NCI-H187 treated with DMSO at 0.1 percent for 48 hours (cell line): ENCODE data around the gene B4GALT2.

Experiments
- DNase-seq: peaks from one replicate; lab custom pipeline; 2025; lab: John Stamatoyannopoulos, UW

The B4GALT2 gene

DNA sequence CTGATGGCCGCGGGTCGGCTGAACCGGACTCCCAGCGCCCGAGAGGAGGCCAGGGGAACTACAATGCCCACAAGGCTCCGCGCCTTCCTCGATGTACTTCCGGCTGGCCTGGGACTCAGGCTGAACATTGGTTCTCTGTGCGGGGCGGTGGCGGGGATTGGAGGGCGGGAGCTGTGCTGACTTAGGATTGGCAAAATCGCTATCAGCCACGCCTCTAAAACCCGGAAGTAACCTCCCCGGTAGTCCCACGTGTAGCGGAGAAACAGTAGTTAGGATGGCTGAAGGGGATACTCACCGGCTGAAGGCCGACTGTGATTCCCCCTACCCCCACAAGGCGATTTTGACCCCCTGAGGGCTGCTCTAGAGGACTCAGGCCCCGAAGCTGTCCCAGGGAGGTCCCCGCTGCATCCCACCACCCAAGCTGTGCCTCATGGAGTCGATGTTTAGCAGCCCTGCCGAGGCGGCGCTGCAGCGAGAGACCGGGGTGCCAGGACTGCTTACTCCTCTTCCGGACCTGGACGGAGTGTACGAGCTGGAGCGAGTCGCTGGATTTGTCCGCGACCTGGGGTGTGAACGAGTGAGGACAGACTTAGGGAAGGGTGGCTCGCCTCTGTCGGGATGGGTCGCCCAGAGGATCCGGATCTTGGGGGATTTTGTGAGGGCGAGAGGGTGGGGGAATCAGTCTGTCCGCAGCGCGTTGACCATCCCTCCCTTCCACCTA lies 9.1 kb upstream of the B4GALT2 start, which contains the start of gene DPH2:
Gene DPH2, plus strand, starts transcription at position 265 of the 721 bp plus-strand sequence. Its CDS starts 166 bp downstream, at position 431.
- peak; percentile 89 for DNase-seq

DNA sequence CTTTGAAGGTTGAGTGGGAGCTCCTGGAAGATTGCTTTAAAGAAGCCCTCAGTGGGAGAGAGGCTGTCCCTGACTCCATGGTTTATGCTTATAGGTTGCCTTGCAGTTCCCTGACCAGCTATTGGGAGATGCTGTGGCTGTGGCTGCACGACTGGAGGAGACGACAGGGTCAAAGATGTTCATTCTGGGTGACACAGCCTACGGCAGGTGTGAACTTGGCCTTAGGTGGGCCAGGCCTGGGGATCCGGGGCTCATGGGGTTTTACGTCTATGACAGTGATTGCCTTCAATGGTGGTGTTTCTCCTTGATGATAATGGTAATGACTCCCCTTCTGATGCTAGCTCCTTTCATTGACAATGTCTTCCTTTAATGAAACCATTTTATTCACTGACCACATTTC lies 8.5 kb upstream of the B4GALT2 start:
- DNase-seq, result no peak

DNA sequence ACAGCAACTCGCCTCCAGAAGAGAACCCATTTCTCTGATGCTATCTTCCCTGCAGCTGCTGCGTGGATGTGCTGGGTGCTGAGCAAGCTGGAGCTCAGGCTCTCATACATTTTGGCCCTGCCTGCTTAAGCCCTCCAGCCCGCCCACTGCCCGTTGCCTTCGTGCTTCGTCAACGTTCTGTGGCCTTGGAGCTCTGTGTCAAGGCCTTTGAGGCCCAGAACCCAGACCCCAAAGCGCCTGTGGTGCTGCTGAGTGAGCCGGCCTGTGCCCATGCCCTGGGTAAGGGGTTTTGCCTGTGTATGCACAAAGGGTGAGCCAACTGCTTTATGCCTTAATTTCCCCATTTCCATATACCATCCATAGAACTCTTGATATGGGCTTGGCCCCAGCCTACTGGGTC lies 8.1 kb upstream of the B4GALT2 start:
- DNase-seq, result no peak

DNA sequence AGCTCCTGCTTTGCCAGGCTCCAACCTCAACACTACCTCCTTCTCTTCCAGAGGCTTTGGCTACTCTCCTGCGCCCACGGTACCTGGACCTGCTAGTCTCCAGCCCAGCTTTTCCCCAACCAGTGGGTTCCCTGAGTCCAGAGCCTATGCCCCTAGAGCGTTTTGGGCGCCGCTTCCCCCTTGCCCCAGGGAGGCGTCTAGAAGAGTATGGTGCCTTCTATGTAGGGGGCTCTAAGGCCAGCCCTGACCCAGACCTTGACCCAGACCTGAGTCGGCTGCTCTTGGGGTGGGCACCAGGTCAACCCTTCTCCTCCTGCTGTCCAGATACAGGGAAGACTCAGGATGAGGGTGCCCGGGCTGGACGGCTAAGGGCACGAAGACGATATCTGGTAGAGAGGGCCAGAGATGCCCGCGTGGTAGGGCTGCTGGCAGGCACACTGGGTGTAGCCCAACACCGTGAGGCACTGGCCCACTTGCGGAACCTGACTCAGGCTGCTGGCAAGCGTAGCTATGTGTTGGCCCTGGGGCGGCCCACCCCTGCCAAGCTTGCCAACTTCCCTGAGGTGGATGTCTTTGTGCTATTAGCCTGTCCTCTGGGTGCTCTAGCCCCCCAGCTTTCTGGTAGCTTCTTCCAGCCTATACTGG lies 7.6 kb upstream of the B4GALT2 start:
- no peak for DNase-seq

DNA sequence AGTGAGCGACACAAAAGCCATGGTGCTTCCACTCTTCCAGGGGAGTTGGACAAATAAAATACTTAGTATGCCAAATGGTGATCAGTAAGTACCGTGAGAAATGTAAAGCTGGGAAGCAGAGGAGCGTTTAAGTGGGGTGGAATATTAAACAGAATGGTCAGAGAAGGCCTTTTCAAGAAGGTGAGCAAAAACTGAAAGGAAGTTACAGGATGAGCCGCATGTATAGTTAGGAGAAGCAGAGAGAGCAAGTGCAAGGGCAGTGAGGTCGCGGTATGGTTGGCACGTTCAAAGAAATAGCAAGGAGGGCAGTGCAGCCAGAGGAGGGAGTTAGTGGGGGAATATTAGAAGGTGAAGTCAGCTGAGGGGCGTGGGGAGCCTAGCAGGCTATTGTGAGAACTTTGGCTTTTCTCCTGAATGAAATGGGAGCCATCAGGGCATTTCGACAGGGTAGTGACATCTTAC lies 5.0 kb upstream of the B4GALT2 start:
- DNase-seq, result no peak

DNA sequence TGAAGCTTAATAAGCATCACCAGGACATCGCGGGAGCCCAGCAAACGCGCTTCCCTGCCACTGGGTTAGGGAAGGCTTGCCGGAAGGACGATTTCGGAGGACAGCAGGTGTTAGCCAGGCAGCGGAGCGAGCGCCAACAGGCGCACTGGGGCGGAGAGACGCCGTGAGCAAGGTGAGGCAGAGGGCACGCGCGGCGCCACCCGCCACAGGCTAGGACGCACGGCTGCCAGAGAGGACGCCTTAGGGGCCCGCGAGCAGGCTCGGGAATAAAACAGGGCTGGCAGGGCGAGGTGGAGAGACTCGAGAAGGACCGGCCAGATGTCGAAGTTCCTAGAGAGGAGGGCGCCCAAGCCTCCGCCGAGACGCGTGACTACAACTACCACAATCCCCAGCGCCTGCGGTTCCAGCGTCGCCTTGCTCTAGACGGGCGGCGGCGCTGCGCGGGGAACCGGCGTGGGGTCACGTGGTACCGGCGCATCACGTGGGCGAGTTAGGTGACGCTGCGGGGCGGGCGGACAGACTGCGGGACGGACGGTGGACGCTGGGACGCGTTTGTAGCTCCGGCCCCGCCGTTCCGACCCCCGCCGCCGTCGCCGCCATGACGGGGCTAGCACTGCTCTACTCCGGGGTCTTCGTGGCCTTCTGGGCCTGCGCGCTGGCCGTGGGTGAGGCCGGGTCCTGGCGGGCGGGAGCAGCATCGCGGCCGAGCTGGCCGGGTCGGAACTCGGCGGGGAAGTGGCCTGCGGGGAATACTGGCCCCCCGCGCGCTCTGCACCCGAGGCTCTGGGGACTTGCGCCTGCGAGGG lies 4.4 kb upstream of the B4GALT2 start, which contains the start of gene ATP6V0B:
Gene ATP6V0B, plus strand, starts transcription at position 518 of the 806 bp plus-strand sequence. Its CDS starts 81 bp downstream, at position 599.
- DNase-seq, result peak; percentile 83

DNA sequence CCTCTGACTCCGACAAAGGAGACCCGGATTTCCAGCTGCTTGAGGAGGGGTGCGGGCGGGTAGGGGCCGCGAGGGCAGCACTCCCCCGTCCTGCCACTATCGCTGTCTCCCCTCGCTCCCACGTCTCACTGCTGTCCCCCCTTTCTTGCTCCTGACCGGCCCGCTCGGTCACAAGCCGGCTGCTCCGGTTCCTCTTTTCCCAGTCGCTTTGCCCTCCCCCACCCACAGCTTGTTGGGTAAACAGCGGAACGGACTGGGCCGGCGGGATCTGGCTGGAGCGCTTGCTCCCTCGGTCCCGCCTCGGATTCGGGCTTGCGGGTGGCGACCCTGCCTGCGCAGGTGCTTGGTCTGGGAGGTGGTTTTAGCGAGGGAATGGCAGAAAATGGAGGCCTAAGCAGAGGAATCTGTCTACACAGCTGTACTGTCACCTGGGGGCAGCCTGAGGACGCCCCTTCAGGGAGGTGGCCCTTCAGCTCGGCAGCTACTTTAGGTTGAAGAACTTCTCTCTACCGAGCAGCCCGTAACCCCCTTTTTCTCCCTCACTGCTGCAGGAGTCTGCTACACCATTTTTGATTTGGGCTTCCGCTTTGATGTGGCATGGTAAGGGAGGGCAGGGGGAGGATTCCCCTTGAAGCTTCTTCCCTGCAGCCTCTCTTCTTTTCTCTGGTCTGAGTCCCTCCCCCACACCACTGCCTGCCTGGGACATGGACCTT lies 3.6 kb upstream of the B4GALT2 start:
- no peak for DNase-seq

DNA sequence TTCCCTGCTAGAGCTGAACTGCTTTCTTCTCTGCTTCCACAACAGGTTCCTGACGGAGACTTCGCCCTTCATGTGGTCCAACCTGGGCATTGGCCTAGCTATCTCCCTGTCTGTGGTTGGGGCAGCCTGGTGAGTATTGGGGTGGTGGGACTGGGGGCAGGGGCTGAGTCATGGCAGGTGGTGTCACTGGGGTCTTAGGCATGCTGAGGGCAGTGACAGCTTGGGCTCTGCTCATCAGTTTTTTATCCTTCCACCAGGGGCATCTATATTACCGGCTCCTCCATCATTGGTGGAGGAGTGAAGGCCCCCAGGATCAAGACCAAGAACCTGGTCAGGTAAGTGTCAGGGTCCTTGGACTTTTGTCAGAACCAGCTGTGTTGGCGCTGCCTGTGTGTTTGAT lies 3.0 kb upstream of the B4GALT2 start:
- no peak for DNase-seq

DNA sequence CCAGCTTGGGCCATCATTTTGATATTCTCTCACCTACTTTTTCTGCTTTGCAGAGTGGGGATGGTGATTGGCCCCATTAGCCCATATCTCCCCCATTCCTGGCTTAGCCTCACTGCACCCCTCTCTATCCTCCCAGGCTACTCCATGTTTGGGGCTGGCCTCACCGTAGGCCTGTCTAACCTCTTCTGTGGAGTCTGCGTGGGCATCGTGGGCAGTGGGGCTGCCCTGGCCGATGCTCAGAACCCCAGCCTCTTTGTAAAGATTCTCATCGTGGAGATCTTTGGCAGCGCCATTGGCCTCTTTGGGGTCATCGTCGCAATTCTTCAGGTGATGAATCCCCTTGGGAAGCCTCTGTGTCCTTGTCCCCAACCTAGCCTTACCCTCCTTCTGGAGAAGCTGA lies 2.1 kb upstream of the B4GALT2 start:
- DNase-seq, result no peak

DNA sequence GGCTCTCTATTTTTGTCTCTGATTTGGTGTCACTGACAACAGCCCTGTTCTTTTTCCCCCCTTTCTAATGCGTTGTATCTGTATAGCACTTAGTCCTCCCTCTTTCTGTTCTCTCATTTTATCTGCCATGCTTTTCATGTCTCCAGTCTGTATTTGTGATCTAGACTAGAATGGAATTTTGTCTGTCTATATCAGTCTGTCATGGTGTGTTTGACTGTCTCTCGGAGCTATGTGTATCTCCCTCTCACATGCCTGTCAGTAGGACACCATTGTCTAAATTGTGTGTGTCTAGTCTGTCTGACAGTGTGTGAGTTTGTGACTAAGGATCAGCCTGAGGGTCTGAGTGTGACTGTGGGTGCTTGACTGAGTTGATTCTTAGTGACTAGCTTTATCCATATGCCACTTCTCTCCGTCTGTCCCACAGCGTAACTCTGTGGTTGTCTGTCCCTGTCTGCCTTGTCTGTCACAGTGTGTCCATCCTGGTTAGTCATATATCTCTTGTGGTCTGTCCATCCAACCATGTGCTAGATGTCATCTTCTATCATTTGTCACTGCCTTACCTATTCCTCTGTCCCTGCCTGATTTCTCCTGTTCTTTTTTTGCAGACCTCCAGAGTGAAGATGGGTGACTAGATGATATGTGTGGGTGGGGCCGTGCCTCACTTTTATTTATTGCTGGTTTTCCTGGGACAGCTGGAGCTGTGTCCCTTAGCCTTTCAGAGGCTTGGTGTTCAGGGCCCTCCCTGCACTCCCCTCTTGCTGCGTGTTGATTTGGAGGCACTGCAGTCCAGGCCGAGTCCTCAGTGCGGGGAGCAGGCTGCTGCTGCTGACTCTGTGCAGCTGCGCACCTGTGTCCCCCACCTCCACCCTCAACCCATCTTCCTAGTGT lies 1.4 kb upstream of the B4GALT2 start:
- no peak for DNase-seq

DNA sequence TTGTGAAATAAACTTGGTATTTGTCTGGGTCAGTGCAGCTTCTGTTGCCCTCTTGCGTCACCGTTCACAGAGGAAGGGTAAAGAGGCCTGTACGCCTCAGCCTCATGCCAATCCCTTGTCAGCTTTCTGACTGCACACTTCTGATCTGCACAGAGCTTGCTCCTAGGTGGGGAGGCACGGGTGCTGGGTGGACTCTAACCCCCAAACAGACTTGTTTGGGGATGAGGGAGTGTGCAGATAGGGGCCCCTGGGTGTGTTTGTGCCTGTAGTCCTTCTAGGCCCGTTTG lies 803 bp upstream of the B4GALT2 start:
- DNase-seq, result no peak

DNA sequence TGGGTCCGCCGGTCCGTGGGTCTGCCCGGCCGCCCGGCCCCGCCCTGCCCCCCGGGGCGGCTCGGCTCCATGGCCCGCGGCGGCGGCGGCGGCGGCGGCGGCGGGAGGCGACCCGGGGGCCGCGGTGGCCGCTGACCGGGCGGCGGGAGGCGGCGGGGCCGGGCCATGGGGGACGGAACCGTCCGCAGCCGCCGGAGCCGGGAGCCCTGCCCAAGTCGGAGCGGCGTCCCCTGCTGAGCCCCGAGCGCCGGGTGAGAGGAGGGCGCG lies 184 bp downstream of the B4GALT2 start:
- no peak for DNase-seq

DNA sequence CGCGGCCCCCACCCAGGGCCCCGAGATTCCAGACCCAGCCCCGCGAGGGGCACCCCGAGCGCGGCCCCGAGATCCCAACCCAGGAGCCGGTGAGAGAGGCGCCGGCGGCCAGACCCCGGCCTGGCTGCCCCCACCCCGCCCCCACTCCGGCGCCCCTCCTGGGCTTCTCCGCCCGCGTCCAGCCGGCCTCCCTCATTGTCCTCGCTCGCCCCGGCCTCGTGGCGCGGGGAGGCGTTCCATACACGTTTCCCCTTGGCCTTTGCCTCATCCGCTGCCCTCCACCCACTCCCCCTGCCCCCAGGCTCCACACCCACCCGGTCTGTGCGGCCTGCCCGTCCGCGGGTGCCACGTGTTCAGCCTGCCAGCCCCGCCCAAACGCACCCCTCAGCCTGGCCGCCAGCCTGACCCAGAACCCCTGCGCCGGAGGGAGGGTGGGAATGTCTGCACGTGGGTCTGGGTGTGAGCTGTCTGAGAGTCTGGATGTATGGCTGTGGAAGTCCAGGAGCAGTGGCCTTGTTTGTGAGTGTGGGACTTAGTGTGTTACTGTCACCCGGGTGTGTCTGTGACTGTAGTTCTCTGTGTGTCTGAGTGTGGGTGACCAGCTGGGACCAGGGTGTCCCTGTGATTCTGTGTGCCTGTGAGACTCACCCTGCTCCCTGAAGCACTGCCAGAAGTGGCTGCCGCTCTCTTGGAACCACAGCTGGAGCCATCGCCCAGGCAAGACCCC lies 681 bp downstream of the B4GALT2 start:
- DNase-seq, result no peak

DNA sequence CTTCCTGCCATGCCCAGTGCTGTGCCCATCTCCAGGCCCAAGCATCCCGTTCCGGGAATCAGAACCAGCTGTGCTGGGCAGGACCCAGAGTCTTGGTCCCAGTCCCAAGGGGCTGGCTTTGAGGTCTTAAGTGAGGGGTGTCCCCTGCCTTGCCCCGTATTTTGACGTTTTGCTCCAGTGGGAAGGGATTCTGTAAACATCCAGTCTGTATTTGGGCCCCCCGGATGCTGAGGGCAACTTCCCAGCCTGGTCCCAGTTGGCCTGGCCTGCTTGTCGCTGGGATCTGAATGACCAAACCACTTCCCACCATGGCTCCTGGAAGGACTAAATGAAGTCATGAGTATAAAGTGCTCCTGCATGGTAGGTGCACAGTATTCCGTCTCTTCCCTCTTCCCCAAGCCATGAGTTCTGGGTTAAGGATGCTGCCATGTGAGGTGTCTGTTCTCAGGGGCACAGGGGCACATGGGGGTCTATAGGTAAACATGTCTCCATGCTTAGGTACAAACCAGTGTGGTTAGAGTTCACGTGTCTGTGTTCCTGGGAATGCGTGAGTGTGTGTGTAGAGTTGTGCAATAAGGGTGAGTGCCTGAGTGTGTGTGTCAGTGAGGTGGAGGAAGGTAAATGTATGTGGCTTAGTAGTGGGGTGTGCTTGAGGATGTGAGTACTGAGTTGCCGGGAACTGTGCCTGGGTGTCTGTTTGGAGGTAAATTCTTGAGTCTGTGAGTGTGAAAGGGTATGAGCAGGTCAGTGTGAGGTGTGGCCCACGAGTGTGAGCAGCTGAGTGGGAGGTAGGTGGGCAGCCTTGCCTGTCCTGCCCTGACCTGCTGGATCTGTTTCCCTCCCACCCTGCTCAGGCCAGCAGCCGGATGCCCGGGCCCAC lies 1.5 kb downstream of the B4GALT2 start:
- DNase-seq, result no peak

DNA sequence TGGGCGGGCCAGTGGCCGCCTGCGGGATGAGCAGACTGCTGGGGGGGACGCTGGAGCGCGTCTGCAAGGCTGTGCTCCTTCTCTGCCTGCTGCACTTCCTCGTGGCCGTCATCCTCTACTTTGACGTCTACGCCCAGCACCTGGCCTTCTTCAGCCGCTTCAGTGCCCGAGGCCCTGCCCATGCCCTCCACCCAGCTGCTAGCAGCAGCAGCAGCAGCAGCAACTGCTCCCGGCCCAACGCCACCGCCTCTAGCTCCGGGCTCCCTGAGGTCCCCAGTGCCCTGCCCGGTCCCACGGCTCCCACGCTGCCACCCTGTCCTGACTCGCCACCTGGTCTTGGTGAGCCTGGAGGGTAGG lies 2.1 kb downstream of the B4GALT2 start:
- no peak for DNase-seq

DNA sequence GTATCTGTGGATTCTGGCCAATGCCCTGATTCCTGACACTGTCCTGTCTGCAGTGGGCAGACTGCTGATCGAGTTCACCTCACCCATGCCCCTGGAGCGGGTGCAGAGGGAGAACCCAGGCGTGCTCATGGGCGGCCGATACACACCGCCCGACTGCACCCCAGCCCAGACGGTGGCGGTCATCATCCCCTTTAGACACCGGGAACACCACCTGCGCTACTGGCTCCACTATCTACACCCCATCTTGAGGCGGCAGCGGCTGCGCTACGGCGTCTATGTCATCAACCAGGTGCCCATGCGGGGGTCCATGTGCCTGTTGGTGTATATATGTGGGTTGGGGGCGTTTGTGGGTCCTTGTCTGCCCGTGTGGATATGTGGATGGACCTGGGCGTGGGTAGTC lies 2.6 kb downstream of the B4GALT2 start:
- no peak for DNase-seq

DNA sequence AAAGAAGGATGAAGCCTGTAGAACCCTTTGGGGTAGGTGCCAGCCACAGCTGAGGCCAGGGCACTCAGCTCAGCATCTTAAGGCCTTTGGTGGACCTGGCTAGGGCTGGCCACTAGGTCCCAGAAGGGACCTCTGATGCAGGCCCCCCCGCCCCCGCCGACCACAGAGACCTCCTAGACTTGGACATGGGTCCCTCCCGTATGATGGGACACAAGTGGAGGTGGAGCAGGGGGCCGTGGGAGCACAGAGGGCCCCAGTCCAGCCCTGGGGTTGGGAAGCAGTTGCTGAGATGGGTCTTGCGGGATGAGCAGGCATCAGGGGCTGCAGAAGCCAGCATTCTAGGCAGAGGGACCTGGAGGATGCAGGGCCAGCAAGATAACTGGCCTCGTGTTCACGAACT lies 3.2 kb downstream of the B4GALT2 start:
- no peak for DNase-seq

DNA sequence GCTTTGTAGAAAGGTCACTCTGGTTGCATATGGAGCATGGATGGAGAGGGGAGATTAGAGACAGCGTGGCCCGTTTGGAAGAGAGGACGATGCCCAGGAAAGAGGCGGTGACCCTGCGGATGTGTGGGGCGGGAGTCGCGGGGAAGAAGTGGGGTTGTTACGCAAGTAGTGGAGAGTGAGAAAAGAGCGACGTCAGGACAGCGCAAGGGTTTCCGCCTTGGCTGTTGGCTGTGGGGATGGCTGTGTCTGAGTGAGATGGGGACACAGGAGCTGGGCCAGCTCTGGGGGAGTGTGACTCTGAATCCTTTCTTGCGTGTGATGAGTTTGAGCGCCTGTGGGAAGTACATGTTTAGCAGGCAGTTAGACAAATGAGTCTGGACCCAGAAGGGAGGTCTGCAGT lies 3.8 kb downstream of the B4GALT2 start:
- no peak for DNase-seq

DNA sequence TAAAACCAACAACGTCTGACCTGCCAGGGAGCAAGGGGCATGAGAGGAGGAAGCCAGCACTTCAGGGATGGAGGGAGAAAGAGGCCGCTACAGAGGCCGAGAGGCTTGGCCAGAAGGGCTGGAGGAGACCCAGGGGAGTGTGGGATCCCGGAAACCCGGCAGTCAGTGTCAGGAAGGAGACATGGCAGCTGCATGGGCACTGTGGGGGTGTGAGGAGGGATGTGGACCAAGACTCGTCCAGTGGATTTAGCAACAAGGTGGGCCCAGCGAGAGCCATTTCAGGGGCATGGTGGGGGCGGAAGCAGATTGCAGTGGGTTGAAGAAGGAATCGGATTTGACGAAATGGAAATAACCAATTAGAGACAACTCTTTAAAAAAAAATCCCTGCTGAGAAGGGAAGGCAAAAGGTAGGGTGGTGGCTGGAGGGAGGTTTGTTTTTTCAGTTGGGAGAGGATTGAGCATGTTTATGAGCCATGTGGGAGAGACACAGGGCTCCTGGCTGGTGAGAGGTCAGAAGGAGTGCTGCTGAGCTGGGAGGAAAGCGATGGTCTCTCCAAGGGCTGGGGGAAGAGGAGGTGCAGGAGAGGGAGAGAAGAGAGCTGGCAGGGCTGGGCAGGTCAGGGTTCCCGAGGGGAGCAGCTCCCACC lies 4.4 kb downstream of the B4GALT2 start:
- no peak for DNase-seq
